ENCODE results near the gene HOXD13.
A peak's percentile ranks its signal among the peaks of the same experiment; 100 is the strongest.

The HOXD13 gene

DNA sequence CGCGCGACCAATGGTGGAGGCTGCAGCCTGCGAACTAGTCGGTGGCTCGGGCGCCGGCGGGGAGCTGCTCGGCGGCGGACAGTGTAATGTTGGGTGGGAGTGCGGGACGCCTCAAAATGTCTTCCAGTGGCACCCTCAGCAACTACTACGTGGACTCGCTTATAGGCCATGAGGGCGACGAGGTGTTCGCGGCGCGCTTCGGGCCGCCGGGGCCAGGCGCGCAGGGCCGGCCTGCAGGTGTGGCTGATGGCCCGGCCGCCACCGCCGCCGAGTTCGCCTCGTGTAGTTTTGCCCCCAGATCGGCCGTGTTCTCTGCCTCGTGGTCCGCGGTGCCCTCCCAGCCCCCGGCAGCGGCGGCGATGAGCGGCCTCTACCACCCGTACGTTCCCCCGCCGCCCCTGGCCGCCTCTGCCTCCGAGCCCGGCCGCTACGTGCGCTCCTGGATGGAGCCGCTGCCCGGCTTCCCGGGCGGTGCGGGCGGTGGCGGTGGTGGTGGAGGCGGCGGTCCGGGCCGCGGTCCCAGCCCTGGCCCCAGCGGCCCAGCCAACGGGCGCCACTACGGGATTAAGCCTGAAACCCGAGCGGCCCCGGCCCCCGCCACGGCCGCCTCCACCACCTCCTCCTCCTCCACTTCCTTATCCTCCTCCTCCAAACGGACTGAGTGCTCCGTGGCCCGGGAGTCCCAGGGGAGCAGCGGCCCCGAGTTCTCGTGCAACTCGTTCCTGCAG is 30.3 kb downstream of the HOXD13 start, which contains the start of gene HOXD9:
TSS of gene HOXD9 (plus strand) at position 37 of the 728 bp plus-strand sequence. CDS start at position 87, 50 bp downstream.
- no peak for DNase-seq

DNA sequence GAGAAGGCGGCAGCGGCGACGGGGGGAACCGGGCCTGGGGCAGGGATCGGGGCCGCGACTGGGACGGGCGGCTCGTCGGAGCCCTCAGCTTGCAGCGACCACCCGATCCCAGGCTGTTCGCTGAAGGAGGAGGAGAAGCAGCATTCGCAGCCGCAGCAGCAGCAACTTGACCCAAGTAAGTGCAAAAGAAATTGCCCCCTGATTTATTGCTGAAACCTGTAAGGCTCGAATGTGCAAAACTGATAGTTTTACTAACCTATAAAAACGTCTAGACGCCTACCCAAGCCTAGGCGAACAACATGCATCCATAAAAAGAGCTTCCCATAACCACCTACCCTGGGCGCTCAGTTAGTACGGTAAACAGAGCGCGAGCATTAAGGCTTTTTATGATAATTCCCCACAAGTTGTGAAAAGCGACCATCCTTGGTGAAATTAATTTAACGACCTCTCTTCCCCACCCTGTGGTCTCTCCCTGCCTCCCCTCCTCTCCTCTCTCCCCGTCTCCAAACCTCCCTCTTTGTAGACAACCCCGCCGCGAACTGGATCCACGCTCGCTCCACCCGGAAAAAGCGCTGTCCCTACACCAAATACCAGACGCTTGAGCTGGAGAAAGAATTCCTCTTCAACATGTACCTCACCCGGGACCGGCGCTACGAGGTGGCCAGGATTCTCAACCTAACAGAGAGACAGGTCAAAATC is 31.0 kb downstream of the HOXD13 start:
- no peak for DNase-seq

DNA sequence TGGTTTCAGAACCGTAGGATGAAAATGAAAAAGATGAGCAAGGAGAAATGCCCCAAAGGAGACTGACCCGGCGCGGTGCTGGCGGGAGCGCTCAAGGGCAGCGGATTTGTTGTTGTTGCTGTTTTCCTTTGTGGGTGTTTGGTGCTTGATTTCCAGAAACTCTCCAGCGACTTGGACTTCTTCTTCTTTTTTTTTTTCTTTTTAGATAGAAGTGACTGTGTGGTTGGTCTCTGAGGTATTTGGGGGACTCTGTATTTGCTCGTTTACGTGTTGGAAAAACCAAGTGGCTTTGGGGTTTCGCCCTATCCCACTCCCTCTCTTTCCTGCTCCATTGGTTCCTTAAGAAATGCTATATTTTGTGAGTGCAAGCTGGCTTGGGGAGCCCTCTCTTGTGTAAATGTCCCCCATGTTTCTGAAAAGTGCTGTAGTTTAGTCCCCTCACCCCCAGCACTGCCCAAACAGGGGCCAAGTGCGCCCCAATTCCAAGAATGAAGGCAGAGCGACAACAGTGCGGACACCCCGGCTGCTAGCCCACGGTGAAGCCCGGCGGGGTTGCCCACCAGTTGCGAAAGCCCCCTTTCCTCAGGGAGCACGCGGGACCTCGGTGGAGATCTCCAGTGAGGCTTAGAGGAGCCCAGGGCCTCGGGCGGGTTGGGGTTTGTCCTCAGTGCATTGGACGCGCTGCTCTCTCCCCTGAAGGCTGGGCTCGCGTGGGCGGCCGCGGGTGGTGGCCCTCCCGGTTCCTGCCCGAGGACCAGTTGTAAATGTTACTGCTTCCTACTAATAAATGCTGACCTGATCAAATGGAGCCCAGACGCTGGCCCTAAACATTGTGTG is 31.8 kb downstream of the HOXD13 start:
- DNase-seq: no peak

DNA sequence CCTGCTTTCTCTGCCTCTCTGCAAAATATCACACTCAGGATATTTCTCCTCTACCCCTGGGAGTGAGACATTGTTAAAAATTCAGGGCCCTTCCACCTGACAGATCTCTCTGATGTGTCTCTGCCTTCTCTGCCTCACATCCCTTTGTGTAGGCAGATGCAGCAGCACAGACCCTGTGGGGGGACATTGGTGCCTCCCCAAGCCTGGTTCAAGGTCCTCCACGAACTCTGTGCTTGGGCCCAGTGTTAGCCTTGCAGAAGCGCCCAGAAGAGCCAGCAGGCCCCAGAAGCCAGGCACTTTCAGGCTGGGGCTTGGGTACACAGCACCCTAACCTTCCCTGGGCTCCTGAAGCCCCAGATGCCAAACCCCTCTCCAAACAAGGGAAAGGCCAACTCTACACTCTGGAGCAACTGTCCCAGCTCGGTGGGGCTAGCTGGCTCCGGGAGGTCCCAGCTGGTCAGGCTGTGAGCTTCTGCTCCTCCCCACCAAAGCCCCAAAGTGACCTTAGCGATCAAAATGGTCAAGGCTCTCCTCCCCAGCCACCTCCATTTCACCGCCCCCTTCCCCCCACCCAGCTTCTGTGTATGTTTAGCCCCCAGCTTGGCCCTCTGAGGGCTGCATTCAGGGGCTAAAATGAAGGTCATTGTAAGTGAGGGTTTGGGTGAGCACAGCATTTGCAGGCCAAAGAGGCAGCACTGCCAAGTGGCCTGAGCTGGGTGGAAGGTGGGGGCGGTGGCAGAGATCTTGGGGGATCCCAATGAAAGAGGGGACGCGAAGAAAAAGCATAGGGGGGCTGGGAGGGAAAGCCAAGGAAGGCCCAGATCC is 32.6 kb downstream of the HOXD13 start:
- no peak for DNase-seq

DNA sequence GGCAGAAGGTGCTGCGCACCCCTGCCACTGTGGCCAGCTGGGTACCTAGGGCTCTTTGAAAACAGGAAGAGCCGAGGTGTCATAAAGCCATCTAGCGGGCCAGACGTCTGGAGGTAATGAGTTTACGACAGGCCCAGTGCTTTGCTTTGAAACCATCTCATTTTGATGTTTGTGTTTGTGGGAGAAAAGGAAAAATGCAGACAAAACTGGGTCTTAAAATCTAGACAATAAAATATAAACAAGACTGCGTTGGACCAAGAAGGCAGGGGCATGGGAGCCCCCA is 33.2 kb downstream of the HOXD13 start:
- no peak for DNase-seq

DNA sequence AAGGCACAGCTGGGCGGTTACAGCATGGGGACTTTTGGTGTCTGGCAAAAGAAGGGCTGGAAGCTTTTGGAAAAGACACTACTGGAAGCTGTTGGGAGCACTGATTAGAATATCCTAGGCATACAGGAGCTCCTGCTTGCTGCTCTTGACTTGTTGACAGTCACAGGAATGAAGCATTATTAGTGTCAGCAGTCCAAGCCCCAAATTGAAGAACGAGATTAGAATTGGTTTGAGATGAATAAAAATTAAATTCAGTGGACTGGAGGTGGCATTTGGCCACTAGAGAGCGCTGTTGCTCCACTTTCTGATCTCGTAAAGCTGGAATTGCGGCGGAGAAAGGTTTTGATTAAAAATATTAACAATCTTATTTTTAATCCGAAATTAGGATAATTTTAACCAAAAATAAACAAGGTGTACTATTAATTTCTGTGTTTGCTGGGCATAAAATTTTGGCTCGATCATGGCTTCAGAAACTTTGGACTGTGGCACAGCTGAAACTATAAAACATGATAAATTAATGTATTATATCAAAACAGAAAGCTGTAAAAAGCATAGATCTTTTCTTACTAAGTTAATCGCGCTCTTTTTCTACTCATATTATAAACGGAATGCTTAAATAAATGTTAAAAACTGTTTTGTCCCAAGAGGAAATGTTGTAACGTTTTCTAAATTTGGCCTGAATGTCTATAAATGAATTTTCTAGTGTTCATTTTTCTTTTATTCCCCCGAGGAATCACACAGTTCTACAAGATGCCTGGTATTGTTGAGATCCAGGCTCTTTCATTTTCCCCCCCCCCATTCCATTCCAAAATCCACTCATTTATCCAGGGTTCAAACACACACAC is 34.6 kb downstream of the HOXD13 start:
- DNase-seq: peak; percentile 56

DNA sequence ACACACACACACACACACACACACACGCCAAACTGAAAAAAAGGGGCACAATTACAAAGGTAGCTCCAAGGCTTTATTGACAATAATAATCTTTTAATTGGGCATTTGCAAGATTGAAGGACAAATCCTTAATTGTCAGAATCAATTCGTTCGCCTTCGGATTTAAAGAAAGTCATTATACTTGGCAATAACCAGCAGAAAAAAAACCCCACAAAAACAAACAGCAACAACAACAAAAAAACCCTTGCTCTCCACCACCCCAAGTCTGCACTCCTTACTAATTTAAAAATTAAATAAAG is 35.2 kb downstream of the HOXD13 start:
- no peak for DNase-seq

DNA sequence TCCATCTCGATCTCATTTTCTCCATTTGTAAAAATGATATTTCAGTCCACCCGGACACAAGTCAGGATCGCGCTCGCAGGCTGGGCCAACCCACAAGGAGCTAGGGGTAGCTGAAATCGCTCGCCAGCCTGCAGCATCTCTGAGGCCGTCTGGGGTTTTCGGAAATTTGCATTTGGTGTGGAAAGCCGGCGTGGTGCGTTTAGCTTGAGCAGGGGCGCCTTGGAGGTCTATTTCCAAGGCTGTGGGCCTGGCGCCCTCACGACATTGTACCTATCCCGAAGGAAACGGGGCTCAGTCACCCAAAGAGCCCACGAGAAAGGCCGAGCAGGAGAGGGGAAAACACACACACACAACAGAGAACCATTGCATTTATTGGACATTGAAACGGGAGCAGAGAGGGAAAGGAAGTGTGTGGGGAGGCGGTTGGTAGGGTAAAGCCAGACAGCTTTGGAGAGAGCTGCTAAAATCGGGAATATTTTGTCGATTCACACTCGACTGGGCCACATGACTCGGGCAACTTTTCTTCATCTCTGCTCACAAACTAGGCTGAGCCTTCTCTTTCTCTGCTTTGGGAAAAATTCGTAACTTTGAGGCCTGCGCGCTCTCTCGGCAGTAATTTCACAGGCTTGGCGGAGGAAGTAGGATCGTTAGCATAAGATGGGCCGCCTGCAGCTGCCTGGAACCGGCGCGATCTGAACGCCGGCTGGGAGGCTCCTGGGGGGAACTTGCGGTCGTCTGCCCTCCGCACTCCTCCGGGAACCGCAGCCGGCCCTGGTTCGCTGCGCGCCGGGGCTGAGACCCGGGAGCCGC is 35.9 kb downstream of the HOXD13 start:
- no peak for DNase-seq

DNA sequence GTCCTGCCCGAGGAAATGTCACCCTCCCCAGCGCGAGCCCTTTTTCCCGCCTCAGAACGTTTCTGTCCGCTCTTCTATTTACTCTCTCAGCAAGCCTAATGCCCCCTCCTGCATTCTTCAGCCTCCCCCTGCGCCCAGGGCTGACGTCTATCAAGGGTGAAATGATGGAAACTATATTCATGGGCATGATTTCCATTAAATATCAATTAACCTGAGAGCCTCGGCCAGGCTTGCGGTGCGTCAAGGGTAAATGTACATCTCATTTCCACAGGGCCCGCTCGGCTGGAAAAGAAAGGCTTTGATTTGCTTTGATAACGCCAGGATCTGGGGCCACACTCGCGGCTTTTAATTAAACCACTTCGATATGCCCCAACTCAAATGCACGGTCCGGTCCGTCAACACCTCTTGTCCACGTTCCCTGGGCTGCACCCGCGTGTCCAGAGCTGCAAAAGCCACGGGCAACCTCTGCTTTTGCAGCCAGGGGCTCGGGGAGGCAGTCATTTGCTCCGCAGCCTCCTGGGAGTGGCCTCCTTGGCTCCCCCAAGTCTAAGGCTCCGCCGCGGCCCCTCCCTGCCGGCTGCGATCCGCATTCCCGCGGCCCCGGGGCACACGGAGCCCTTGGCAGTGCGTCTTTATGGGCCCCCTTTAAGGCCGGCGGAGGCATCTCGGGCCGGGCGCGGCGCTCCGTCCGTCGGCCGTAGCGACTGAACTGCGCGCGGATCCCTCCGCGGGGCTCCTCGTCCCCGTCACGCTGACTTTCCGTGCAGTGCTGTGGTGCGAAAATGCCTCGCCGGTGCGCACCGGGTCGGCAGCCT is 36.7 kb downstream of the HOXD13 start, which contains the start of gene HOXD8:
TSS of gene HOXD8 (plus strand) at position 724 of the 815 bp plus-strand sequence. CDS start 662 bp downstream, outside the sequence.
- no peak for DNase-seq

DNA sequence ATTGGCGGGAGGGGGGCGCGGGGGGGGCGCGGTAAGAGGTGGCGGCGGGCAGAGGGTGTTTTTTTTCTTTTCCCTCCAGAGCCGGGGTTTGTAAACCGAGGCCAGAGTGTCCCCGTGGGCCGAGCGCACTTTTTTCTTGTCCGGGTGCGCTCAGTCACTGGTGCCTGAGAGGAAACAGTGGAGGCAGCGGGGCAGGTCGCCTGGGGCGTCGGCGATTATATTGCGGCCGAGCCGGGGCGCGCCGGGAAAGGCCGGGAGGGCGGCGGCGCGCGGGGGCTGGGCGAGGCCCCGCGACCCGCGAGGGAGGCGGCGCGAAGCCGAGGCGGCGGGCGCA is 37.3 kb downstream of the HOXD13 start:
- DNase-seq: no peak

DNA sequence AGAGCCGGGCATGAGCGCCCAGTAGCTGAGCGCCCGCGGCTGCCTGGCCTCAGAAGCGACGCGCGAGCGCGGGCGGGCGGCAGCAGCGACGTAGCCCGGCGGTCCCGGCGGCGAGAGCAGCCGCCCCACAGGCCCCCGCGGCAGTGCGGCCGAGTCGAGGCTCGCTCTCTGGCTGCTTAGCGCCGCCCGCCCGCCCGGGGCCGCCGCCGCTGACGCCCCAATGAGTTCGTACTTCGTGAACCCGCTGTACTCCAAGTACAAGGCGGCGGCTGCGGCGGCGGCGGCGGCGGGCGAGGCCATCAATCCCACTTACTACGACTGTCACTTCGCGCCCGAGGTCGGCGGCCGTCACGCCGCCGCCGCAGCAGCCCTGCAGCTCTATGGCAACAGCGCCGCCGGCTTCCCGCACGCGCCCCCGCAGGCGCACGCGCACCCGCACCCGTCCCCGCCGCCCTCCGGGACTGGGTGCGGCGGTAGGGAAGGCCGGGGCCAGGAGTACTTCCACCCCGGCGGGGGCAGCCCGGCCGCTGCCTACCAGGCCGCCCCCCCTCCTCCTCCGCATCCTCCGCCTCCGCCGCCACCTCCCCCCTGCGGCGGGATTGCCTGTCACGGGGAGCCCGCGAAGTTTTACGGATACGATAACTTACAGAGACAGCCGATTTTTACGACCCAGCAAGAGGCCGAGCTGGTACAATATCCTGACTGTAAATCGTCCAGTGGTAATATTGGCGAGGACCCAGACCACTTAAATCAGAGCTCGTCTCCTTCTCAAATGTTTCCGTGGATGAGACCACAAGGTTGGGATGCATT is 37.8 kb downstream of the HOXD13 start:
- DNase-seq: no peak

DNA sequence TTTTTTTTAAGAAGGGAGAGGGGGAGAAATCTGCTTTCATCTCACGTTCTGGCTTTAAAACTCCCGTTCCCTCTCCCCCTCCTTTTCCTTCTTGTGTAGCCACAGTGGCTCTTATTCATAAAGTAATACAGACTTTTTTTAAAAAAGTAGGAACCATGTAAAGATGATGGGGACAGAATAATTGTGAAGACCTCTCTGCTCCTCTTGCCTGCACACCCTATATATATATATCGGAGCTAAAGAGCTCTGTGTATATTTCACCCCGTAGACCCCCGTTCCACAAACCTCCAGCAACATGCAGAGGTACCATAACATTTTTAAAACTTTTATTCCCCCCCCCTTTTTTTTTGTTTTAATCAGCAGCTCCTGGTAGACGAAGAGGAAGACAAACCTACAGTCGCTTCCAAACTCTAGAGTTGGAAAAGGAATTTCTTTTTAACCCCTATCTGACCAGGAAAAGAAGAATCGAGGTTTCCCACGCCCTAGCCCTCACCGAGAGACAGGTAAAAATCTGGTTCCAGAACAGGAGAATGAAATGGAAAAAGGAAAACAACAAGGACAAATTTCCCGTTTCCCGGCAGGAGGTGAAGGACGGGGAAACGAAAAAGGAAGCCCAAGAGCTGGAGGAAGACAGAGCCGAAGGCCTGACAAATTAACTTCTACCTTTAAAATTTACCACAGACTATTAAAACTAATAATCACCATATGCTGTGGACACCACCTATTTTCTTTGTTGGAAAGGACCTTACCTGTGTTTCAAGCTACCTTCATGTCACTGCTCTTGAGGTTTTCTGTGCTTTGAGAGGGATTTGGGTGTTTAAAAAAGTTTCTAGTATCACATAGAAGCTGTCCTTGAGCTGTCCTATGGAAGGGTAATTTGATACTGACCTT is 38.7 kb downstream of the HOXD13 start:
- DNase-seq: no peak

DNA sequence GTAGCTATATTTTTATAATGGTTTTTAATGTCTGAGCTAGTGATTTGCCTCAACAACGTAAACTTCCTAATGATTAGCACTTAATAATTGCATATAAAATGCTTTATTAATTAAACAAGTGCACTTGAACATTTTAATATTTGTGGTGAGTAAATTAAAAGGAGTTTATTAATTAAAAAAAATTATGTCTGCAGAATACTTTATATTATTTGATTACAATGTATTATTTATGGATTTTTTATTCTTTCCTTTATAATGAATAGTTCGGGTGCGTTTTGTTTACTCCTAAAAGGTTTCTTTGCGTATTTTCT is 39.3 kb downstream of the HOXD13 start:
- DNase-seq: no peak

DNA sequence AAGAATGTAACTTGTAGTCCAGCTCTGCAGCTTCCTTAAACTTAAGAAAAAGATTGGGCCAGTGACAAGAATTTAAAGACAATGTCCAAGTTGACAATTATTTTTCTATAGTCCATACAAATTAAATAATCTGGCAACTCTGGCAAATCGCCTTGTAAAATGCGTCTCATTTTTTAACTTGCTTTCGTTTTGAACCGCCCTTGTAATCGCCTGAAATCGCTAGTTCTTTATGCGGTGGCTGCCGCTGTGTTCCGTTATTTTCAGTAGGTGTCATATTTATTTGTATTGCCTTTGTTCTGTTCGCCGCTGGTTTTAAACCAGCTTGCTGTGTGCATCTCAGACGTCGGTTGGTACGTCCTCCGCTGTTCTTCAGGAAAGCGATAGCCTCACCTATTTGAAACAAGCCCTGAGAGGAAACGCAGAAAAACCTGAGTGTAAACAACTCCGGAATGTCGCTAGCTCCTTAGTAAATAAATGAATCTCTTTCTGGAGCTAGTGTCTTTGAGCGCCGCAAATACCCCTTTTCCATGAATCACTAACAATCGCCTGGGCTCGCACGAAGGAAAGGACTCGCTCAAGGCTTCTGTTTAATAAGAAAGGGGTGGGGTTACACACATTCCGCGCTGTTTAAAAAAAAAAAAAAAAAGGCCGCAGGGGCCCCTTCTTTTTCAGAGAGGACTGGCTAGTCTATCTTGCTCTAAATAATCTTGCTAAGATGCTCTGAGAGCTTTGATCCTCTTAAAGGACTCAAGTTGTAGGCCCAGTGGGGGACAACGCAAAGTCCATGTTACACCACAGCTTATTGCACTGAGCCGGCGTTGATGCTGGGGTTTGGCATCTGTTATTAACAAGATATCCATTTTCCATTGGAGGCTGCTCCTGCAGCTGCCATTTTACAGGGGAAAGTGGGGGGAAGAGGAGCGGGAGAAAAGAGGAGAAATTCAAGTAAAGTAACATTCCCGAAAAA is 40.0 kb downstream of the HOXD13 start:
- DNase-seq: no peak

DNA sequence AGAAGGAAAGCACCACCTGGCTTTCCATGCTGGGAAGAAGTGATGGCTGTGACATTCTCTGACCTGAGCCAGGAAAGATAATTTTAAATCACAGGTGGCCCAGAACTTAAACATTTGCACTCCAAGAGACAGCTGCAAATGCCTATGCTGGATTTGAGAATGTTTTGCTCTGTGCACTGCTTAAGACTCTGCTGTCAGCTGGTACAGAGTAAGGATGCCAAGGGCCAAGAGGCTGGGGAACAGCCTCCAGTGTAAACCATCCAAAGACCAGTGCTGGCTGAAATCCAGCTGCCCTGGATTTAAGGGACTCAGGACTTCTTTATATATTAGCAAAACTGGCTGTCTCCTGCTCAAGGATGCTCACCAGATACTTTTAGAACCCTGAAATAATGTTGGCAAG is 40.9 kb downstream of the HOXD13 start:
- no peak for DNase-seq

DNA sequence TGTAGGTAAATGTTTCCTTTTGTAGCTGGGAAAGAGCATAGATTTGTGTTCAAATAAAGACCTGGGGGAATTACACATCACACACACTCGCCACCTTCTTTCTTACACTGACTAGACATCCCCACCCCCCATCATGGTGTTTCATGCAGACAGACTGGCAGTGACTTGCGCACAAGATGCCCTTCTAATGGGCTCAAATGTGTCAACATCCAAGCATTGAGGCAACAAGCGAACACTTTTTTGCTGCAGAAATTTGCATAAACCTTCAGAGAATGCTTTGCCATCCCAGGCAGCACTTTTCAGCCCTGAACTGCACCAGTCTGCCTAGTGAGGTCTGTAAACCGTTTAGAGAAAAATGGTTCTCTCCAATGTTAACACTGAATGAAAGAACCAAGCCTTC is 41.5 kb downstream of the HOXD13 start:
- DNase-seq: no peak

DNA sequence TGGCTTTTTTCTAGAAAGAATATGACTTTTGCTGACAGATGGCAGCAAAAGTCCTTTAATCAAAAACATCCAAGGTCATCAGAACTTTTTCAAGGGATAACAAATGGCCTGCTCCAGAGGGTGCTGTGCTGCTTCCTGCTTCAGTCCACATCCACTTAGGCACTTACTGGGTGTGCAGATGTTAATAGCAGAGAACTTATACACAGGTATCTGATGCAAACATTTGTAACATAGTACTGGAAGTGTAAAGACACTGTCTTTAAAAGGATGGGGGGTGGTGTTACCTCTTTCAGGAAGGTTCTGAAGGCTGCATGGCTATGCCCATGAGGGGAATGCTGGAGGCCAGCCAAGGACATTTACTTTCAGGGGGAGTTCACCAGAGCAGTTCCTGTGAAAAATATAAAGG is 42.5 kb downstream of the HOXD13 start:
- DNase-seq: no peak
